ENCODE measurements around the gene PRB3.

PRB3 gene

DNA sequence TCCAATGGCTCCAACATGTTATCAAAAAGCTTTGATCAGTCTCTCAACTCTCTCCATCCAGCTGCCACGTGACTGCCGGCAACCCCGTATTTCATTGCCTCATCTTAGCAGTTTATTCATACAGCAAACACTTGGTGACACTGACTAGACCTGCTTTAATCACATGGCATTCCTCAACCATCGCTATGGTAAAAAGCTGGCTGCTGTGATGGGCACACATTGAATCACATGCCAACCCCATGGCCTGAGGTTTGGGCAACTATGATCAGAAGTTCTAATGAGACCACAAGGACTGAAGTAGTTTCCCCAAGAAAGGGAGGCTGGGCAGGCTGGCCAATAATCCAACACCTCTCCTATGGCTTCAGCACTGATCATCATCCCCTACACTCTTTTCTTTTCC is 42.1 kb downstream of the PRB3 start:
- no CpG with 5 or more reads among the region's 4 CpGs for WGBS (ENCODE audit: insufficient coverage, insufficient read length)
- Histone ChIP-seq H3K4me3 (ENCODE audit: low read length) (no peak overlapping the region), H3K4me1 (ENCODE audit: control insufficient read depth, insufficient read depth, low read length) (no peaks in the 10 kb centered on the region), H3K27ac (ENCODE audit: low read length) (no peak overlapping the region), H3K9me3 (ENCODE audit: control insufficient read depth, insufficient read depth, low read length) (no peaks in the 10 kb centered on the region), H3K36me3 (ENCODE audit: control insufficient read depth, insufficient read depth, low read length) (no peaks in the 10 kb centered on the region), H3K27me3 (ENCODE audit: control insufficient read depth, insufficient read depth, low read length) (no peaks in the 10 kb centered on the region)
- DNase-seq (ENCODE audit: low read depth, low spot score): no peak
